Keratinocyte (primary cell): ENCODE data around the gene CCDC69. TPM values are rescaled to one million over a fixed set of nuclear protein-coding genes. Genes with fewer than 3 reads are reported as not detected.

Experiments
- DNase-seq: peaks from one replicate; pipeline ENCODE4 v3.0.0-alpha.2; 2011; ENCODE audit warnings: low read depth, missing footprints, low spot score
- FAIRE-seq: peaks from 2 replicates; lab custom pipeline; 2011; peaks lifted over from hg19 to GRCh38; lab: Jason Lieb, UNC
- H2AFZ ChIP-seq: 2 replicates; pipeline ENCODE4 v1.6.0; 2012; ENCODE audit warnings: low read length, control low read depth, inconsistent platforms; ENCODE audit not compliant: control insufficient read depth
- H3K27ac ChIP-seq: 2 replicates; pipeline ENCODE4 v1.5.1; 2011; ENCODE audit warnings: low read length; ENCODE audit not compliant: control insufficient read depth, insufficient read depth
- H3K27me3 ChIP-seq: 3 replicates; pipeline ENCODE4 v1.6.0; 2011; ENCODE audit warnings: low read length; ENCODE audit not compliant: control insufficient read depth, insufficient read depth; ENCODE audit errors: extremely low read depth
- H3K36me3 ChIP-seq, 2 experiments: 2 replicates in 1 of 2; 3 replicates in 1 of 2; pipeline ENCODE4 v1.5.1; 2011; ENCODE audit warnings: low read length in 2 of 2, mild to moderate bottlenecking in 1 of 2; ENCODE audit not compliant: control insufficient read depth in 2 of 2, insufficient read depth in 2 of 2; ENCODE audit errors: extremely low read depth in 1 of 2
- H3K4me1 ChIP-seq: 3 replicates; pipeline ENCODE4 v1.5.1; 2011; ENCODE audit warnings: low read length; ENCODE audit not compliant: control insufficient read depth, insufficient read depth; ENCODE audit errors: extremely low read depth
- H3K4me2 ChIP-seq: 3 replicates; pipeline ENCODE4 v1.6.0; 2011; ENCODE audit warnings: low read depth, low read length; ENCODE audit not compliant: control insufficient read depth, insufficient read depth; ENCODE audit errors: extremely low read depth
- H3K4me3 ChIP-seq, 3 experiments: fragments of 200-600 bp in 1 of 3; sonication (generic) in 1 of 3; 2 replicates in 2 of 3; 3 replicates in 1 of 3; pipeline ENCODE4 v1.5.1; 2011 to 2016; ENCODE audit warnings: low read length in 3 of 3, mild to moderate bottlenecking in 3 of 3, control low read depth in 2 of 3, inconsistent platforms in 1 of 3, low read depth in 1 of 3, mixed read lengths in 1 of 3, mixed run types in 1 of 3, moderate library complexity in 1 of 3; ENCODE audit not compliant: control insufficient read depth in 2 of 3, insufficient read depth in 2 of 3; ENCODE audit errors: extremely low read depth in 1 of 3
- H3K79me2 ChIP-seq: 2 replicates; pipeline ENCODE4 v1.6.0; 2012; ENCODE audit warnings: low read length; ENCODE audit not compliant: control insufficient read depth, insufficient read depth
- H3K9ac ChIP-seq: 3 replicates; pipeline ENCODE4 v1.6.0; 2011; ENCODE audit warnings: low read length; ENCODE audit not compliant: control insufficient read depth, insufficient read depth; ENCODE audit errors: extremely low read depth
- H3K9me1 ChIP-seq: 3 replicates; pipeline ENCODE4 v1.6.0; 2011; ENCODE audit warnings: low read length; ENCODE audit not compliant: control insufficient read depth, insufficient read depth; ENCODE audit errors: extremely low read depth
- H3K9me3 ChIP-seq: 2 replicates; pipeline ENCODE4 v1.5.1; 2012; ENCODE audit warnings: low read depth, low read length; ENCODE audit not compliant: control insufficient read depth
- H4K20me1 ChIP-seq: 3 replicates; pipeline ENCODE4 v1.6.0; 2011; ENCODE audit warnings: low read length; ENCODE audit not compliant: control insufficient read depth, insufficient read depth; ENCODE audit errors: extremely low read depth
- EZH2 ChIP-seq: IDR thresholded peaks from one replicate; pipeline ENCODE4 v1.6.1; 2012; ENCODE audit warnings: inconsistent platforms, mild to moderate bottlenecking, low read length, moderate library complexity
- dilution Hi-C: fragments of 300-500 bp; cut with MboI; formaldehyde crosslinking; loops from one replicate; pipeline ENCODE4 v1.7.0; 2020; ENCODE audit warnings: low sequenced_read_pairs; ENCODE audit not compliant: extremely low pct_ligation_motif_present
- polyA plus RNA-seq, 5 experiments: library from polyadenylated mRNA; depleted of rRNA in 3 of 5; stranded (reverse) in 3 of 5; stranded (forward) in 1 of 5; unstranded in 1 of 5; fragments of >200 nt; gene quantifications; 1 replicate in 1 of 5; 2 replicates in 3 of 5; 3 replicates in 1 of 5; pipeline versions ENCODE4 v1.2.1 to v1.2.3, GENCODE V29; 2011 to 2012; ENCODE audit warnings: missing spikeins in 2 of 5, low read depth in 1 of 5, low replicate concordance in 1 of 5
- TF ChIP-seq, protein P1 (sequence below), 3 experiments: IDR thresholded peaks in 1 of 3; conservative IDR thresholded peaks in 1 of 3; optimal IDR thresholded peaks in 1 of 3; 2 replicates in 2 of 3; 3 replicates in 1 of 3; pipeline versions ENCODE3 to v1.5.1; 2011; ENCODE audit warnings: low read length in 3 of 3, mild to moderate bottlenecking in 3 of 3, moderate library complexity in 2 of 3, control low read depth in 1 of 3, inconsistent platforms in 1 of 3; ENCODE audit not compliant: insufficient read depth in 2 of 3; ENCODE audit errors: extremely low read depth in 1 of 3

CCDC69 gene
- polyA plus RNA-seq, 1 donor (not counting 4 experiments of a cell fraction or from before 2014, with no cell fraction given) = 4.1 TPM

DNA sequence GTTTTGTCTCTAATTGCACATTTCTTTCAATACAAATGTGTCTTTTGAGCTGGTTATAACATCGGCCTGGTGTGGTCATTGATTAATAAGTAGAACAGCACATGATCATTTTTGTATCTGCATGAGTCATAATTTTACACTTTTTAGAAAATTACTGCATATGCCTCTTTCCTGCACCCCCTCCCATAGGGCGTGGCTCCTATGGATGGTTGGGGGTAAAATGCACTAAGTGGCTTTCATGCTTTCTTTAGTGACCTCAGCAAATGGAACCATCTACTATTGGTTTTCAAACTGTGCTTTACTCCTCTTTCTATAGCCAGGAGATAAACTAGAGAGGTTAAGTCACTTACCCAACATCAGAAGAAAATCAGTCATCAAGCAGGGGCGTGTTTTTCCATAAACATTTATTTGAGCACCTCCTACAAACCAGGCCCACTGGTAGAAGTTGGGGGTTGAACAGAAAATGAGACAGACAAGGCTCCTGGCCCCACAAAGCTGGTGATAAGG is 70.1 kb downstream of the CCDC69 start:
- DNase-seq (no peak), FAIRE-seq (no peak)
- H3K4me3 ChIP-seq = no peak overlapping the region
- peaks cover 19% of the 10 kb centered on the region for H3K4me1 ChIP-seq
- H3K9me1 ChIP-seq = no peaks in the 10 kb centered on the region
- H3K4me2 ChIP-seq = no peak overlapping the region
- no peak for TF ChIP-seq EZH2
- TF ChIP-seq, protein P1, sequence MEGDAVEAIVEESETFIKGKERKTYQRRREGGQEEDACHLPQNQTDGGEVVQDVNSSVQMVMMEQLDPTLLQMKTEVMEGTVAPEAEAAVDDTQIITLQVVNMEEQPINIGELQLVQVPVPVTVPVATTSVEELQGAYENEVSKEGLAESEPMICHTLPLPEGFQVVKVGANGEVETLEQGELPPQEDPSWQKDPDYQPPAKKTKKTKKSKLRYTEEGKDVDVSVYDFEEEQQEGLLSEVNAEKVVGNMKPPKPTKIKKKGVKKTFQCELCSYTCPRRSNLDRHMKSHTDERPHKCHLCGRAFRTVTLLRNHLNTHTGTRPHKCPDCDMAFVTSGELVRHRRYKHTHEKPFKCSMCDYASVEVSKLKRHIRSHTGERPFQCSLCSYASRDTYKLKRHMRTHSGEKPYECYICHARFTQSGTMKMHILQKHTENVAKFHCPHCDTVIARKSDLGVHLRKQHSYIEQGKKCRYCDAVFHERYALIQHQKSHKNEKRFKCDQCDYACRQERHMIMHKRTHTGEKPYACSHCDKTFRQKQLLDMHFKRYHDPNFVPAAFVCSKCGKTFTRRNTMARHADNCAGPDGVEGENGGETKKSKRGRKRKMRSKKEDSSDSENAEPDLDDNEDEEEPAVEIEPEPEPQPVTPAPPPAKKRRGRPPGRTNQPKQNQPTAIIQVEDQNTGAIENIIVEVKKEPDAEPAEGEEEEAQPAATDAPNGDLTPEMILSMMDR (optimal IDR thresholded peaks at IDR 0.05 in 1 of 3, IDR thresholded peaks at IDR 0.05 in 1 of 3, conservative IDR thresholded peaks at IDR 0.05 in 1 of 3; ENCODE audit: extremely low read depth in 1 of 3, insufficient read depth in 2 of 3, low read length in 3 of 3) = no peak
- H2AFZ ChIP-seq = no peak overlapping the region
- H3K27ac ChIP-seq = no peak overlapping the region
- no peaks in the 10 kb centered on the region for H3K9me3 ChIP-seq
- H4K20me1 ChIP-seq = no peaks in the 10 kb centered on the region
- H3K9ac ChIP-seq = no peak overlapping the region
- H3K79me2 ChIP-seq = peaks cover 6% of the 10 kb centered on the region
- H3K36me3 ChIP-seq = no peaks in the 10 kb centered on the region
- peaks cover 18% of the 10 kb centered on the region for H3K27me3 ChIP-seq
- dilution Hi-C loops = no loop called here

DNA sequence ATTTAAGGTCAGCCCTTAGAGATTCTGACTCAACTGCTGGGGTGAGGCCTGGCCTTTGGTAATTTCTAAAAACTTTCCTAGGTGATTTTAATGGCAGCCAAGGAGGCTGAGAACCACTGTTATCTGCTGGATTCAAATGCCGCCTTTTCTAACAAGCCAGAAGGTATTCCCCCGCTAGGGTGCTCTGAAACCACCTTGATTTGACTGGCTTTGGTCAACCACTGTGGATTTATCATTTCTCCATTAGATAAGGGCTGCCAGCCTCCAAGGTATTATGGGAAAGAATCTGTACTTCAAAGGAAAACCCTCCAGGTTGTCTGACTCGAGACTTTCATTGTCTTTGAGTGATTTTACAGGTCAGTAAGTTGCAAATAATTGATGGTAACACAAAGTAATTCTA is 70.6 kb downstream of the CCDC69 start:
- H3K27me3 ChIP-seq = peaks cover 15% of the 10 kb centered on the region
- no peaks in the 10 kb centered on the region for H3K9me1 ChIP-seq
- no peak overlapping the region for H3K4me3 ChIP-seq
- H3K4me1 ChIP-seq = peaks cover 19% of the 10 kb centered on the region
- H4K20me1 ChIP-seq = no peaks in the 10 kb centered on the region
- no peaks in the 10 kb centered on the region for H3K9me3 ChIP-seq
- H3K79me2 ChIP-seq = peaks cover 6% of the 10 kb centered on the region
- FAIRE-seq = no peak
- H3K27ac ChIP-seq = no peak overlapping the region
- TF ChIP-seq, protein P1 (optimal IDR thresholded peaks at IDR 0.05 in 1 of 3, IDR thresholded peaks at IDR 0.05 in 1 of 3, conservative IDR thresholded peaks at IDR 0.05 in 1 of 3; ENCODE audit: extremely low read depth in 1 of 3, insufficient read depth in 2 of 3, low read length in 3 of 3) = no peak
- no peak for TF ChIP-seq EZH2
- no peaks in the 10 kb centered on the region for H3K36me3 ChIP-seq
- H3K9ac ChIP-seq = no peak overlapping the region
- DNase-seq = no peak
- no peak overlapping the region for H3K4me2 ChIP-seq
- dilution Hi-C loops = no loop called here
- H2AFZ ChIP-seq = no peak overlapping the region
